Ascending aorta (tissue), 2 donors: ENCODE data around the gene RBBP8NL. TPM values are rescaled to one million over a fixed set of nuclear protein-coding genes. Genes with fewer than 3 reads are reported as not detected.

ENCODE experiments used
- DNase-seq, 2 donors: peaks; one replicate each; pipeline ENCODE4 v3.0.0-alpha.2; 2019; ENCODE audit warnings: low spot score in 2 of 2
- H3K27ac ChIP-seq, 2 donors: fragments of 200-600 bp; sonication (generic); one replicate each; pipeline ENCODE4 v1.5.1; 2016 to 2017; ENCODE audit warnings: mild to moderate bottlenecking in 1 of 2
- H3K27me3 ChIP-seq: fragments of 200-600 bp; sonication (generic); one replicate; pipeline ENCODE4 v1.5.1; 2017
- H3K36me3 ChIP-seq, 2 donors: fragments of 200-600 bp; sonication (generic); one replicate each; pipeline ENCODE4 v1.5.1; 2016
- H3K4me1 ChIP-seq, 2 donors: fragments of 200-600 bp; sonication (generic); one replicate each; pipeline ENCODE4 v1.5.1; 2016 to 2017; ENCODE audit warnings: mild to moderate bottlenecking in 1 of 2
- H3K4me3 ChIP-seq, 2 donors: fragments of 200-600 bp; sonication (generic); one replicate each; pipeline ENCODE4 v1.5.1; 2016 to 2017; ENCODE audit warnings: mild to moderate bottlenecking in 1 of 2
- H3K9me3 ChIP-seq, 2 donors: fragments of 200-600 bp; sonication (generic); one replicate each; pipeline ENCODE4 v1.5.1; 2016
- intact Hi-C: fragments of 100-400 bp; cut with DNase I; formaldehyde crosslinking; loops from one replicate; pipeline ENCODE4 v1.15.1; 2023
- total RNA-seq: library from RNA; depleted of rRNA; stranded (reverse); fragments of >200 nt; gene quantifications from one replicate; pipeline ENCODE4 v1.1.0, GENCODE V29; 2016
- TF ChIP-seq, protein P1 (sequence below), 3 experiments: fragments of 200-600 bp in 2 of 3; fragments of 450-650 bp in 1 of 3; sonication (generic) in 2 of 3; IDR thresholded peaks; one replicate each; pipeline ENCODE4 v1.5.1; 2016 to 2019; ENCODE audit warnings: antibody characterized with exemption in 3 of 3, mild to moderate bottlenecking in 1 of 3, moderate library complexity in 1 of 3

Gene RBBP8NL
- total RNA-seq, 1 donor from 2014 or later = not detected

GRCh38 chr20:62451156-62451767 is 23.9 kb upstream of the RBBP8NL start:
- H3K36me3 ChIP-seq = no peaks in the 10 kb centered on the region
- no peak for DNase-seq
- H3K27ac ChIP-seq = no peak overlapping the region
- H3K9me3 ChIP-seq = no peaks in the 10 kb centered on the region
- no peaks in the 10 kb centered on the region for H3K4me1 ChIP-seq
- H3K27me3 ChIP-seq = no peaks in the 10 kb centered on the region
- TF ChIP-seq, protein P1, sequence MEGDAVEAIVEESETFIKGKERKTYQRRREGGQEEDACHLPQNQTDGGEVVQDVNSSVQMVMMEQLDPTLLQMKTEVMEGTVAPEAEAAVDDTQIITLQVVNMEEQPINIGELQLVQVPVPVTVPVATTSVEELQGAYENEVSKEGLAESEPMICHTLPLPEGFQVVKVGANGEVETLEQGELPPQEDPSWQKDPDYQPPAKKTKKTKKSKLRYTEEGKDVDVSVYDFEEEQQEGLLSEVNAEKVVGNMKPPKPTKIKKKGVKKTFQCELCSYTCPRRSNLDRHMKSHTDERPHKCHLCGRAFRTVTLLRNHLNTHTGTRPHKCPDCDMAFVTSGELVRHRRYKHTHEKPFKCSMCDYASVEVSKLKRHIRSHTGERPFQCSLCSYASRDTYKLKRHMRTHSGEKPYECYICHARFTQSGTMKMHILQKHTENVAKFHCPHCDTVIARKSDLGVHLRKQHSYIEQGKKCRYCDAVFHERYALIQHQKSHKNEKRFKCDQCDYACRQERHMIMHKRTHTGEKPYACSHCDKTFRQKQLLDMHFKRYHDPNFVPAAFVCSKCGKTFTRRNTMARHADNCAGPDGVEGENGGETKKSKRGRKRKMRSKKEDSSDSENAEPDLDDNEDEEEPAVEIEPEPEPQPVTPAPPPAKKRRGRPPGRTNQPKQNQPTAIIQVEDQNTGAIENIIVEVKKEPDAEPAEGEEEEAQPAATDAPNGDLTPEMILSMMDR (IDR thresholded peaks at IDR 0.05) = no peak
- H3K4me3 ChIP-seq = no peak overlapping the region
- intact Hi-C loops = no loop called here

DNA sequence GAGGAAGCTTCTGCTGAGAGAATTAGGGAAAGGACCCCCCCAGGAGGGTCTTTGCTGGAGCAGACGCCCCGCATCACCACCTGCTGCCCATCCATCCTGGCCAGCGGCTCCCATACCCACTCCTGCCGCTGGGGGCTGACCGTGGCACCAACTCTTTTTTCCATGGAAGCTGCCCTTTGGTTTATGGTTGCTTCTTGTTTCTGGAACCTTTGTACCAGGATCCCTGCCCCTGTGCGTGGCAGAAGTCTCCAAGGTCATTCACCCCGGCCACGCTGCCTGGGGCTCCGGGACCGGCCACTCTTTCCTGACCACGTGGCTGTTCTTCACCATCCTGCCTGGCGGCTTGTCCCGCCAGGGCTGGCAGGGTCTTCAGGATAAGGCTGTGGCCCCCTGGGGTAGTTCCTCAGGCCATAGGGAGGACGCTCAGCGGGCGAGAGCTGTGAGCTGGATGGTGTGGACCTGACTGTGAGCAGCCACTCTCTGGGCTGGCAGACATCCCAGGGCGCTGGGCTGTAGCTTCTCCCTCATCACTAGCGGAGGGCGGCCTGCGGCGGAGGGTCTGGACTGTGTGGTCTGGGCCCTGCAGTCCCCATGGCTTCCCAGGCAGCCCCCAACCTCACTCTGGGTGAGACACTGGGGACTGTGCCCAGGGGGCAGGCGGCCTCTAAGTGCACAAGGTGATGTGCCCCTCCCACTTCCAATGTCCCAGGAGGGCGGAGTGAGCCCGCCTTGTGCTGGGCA is 22.8 kb upstream of the RBBP8NL start:
- no peaks in the 10 kb centered on the region for H3K36me3 ChIP-seq
- no peak for DNase-seq
- H3K4me1 ChIP-seq = no peaks in the 10 kb centered on the region
- intact Hi-C loops = no loop called here
- H3K27me3 ChIP-seq = no peaks in the 10 kb centered on the region
- no peak overlapping the region for H3K27ac ChIP-seq
- TF ChIP-seq, protein P1 (IDR thresholded peaks at IDR 0.05) = no peak
- H3K4me3 ChIP-seq = no peak overlapping the region
- no peaks in the 10 kb centered on the region for H3K9me3 ChIP-seq

GRCh38 chr20:62448788-62449187 is 21.4 kb upstream of the RBBP8NL start:
- no peak for DNase-seq
- no peak overlapping the region for H3K4me3 ChIP-seq
- no peak overlapping the region for H3K27ac ChIP-seq
- no peaks in the 10 kb centered on the region for H3K9me3 ChIP-seq
- no peaks in the 10 kb centered on the region for H3K27me3 ChIP-seq
- intact Hi-C loops = no loop called here
- no peaks in the 10 kb centered on the region for H3K4me1 ChIP-seq
- H3K36me3 ChIP-seq = no peaks in the 10 kb centered on the region
- TF ChIP-seq, protein P1 (IDR thresholded peaks at IDR 0.05) = no peak

GRCh38 chr20:62448038-62448437 is 20.7 kb upstream of the RBBP8NL start:
- Histone ChIP-seq H3K4me1 (no peaks in the 10 kb centered on the region), H3K27ac (no peak overlapping the region), H3K27me3 (no peaks in the 10 kb centered on the region), H3K4me3 (no peak overlapping the region), H3K36me3 (no peaks in the 10 kb centered on the region), H3K9me3 (no peaks in the 10 kb centered on the region)
- TF ChIP-seq, protein P1 (IDR thresholded peaks at IDR 0.05) = no peak
- intact Hi-C loops = no loop called here
- DNase-seq = no peak

DNA sequence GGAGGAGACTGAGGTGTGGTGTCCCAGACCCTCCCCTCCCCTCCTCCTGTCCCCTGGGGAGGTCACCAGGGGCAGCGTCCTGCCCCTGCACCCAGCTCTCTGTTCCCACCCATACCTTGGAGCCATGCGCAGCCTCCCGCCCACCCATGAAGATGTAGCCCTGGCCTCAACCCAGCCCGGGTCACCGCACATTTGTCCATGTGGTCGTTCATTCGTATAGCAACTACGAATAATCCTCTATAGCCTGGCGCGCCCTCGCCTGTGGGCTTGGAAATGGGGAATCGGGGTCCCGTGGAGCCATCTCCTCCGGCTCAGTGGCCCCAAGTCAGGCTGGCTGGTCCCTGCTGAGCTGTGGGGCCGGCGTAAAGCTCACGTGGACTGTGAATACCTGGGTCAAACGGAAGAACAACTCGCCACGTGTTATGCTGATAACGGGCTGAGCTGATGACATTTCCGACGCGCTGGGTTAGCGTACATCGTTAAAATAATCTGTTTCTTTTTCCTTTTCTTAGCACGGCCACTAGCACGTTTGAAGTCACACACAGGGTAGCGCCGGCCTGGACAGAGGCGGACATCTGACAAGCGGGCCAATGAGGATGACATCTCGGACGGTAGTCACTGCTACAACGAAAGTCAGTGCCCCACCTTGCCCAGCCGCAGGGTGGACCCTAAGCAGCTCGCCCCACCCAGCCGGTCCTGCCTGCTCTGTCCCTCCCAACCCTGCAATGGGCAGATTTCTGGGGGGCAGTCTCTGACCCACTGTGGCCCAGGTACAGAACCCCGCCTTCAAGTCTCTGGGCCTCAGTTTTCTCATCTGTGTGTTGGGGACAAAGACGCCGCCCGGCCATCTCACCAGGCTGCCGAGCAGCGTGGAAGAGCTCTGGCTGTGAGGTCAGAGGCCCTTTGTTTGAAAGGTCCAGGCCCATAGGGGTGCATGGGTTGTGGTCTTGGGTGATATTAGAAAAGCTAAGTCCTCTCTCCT is 19.8 kb upstream of the RBBP8NL start:
- no peak for DNase-seq
- no peaks in the 10 kb centered on the region for H3K4me1 ChIP-seq
- no peaks in the 10 kb centered on the region for H3K9me3 ChIP-seq
- H3K4me3 ChIP-seq = no peak overlapping the region
- TF ChIP-seq, protein P1 (IDR thresholded peaks at IDR 0.05) = no peak
- intact Hi-C loops = no loop called here
- no peaks in the 10 kb centered on the region for H3K36me3 ChIP-seq
- no peak overlapping the region for H3K27ac ChIP-seq
- no peaks in the 10 kb centered on the region for H3K27me3 ChIP-seq
